Brain microvascular endothelial cell (primary cell): Measurements from ENCODE around the gene PARD3.

ENCODE experiments used
- DNase-seq: peaks from one replicate; pipeline ENCODE4 v3.0.0-alpha.2; 2020
- H3K27ac ChIP-seq: fragments of 250-450 bp; sonication (Bioruptor Pico); 2 replicates; pipeline ENCODE4 v1.5.1; 2020; ENCODE audit warnings: mild to moderate bottlenecking, moderate library complexity
- H3K27me3 ChIP-seq: fragments of 250-450 bp; sonication (Bioruptor Pico); replicated peaks from 2 replicates; pipeline ENCODE4 v1.5.1; 2020; ENCODE audit warnings: mild to moderate bottlenecking
- H3K36me3 ChIP-seq: fragments of 250-450 bp; sonication (Bioruptor Pico); replicated peaks from 2 replicates; pipeline ENCODE4 v1.5.1; 2020; ENCODE audit warnings: mild to moderate bottlenecking
- H3K4me3 ChIP-seq: 2 replicates; pipeline ENCODE4 v1.5.1; 2011; ENCODE audit warnings: low read depth, mild to moderate bottlenecking, control low read depth, low read length, moderate library complexity
- in situ Hi-C: cut with HindIII; loops from 2 replicates; pipeline ENCODE4 v1.10.0; 2017; ENCODE audit warnings: low sequenced_read_pairs, low pct_ligation_motif_present
- TF ChIP-seq, protein P1 (sequence below): IDR thresholded peaks from 2 replicates; pipeline ENCODE4 v1.5.1; 2011; ENCODE audit warnings: low read depth, mild to moderate bottlenecking, moderate library complexity, low read length, control low read depth, inconsistent platforms; ENCODE audit errors: missing control alignments

Gene PARD3

DNA sequence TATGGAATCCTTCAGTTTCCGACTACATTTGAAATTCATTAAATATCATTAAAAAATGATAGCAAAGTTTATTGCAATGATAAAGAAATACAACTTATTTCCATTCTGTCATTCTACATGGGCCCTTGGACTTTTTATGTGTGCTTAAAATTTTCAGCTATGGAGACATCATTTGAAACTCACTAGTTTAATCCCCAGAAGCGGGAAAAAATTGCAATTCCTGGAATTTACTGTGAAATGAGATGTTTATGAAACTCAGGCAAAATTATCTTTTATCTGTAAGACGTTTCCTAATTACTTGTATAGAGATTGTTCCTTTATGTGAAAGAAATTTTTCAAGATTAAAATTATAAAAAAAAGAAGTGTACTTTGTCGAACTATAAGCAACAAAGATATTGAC, 213.4 kb downstream of the PARD3 start:
- in situ Hi-C loops: no loop called here
- DNase-seq: no peak
- no peaks in the 10 kb centered on the region for H3K27me3 ChIP-seq
- no peak overlapping the region for H3K4me3 ChIP-seq
- TF ChIP-seq, protein P1, sequence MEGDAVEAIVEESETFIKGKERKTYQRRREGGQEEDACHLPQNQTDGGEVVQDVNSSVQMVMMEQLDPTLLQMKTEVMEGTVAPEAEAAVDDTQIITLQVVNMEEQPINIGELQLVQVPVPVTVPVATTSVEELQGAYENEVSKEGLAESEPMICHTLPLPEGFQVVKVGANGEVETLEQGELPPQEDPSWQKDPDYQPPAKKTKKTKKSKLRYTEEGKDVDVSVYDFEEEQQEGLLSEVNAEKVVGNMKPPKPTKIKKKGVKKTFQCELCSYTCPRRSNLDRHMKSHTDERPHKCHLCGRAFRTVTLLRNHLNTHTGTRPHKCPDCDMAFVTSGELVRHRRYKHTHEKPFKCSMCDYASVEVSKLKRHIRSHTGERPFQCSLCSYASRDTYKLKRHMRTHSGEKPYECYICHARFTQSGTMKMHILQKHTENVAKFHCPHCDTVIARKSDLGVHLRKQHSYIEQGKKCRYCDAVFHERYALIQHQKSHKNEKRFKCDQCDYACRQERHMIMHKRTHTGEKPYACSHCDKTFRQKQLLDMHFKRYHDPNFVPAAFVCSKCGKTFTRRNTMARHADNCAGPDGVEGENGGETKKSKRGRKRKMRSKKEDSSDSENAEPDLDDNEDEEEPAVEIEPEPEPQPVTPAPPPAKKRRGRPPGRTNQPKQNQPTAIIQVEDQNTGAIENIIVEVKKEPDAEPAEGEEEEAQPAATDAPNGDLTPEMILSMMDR: no peak
- no peaks in the 10 kb centered on the region for H3K36me3 ChIP-seq
- H3K27ac ChIP-seq: no peak overlapping the region

DNA sequence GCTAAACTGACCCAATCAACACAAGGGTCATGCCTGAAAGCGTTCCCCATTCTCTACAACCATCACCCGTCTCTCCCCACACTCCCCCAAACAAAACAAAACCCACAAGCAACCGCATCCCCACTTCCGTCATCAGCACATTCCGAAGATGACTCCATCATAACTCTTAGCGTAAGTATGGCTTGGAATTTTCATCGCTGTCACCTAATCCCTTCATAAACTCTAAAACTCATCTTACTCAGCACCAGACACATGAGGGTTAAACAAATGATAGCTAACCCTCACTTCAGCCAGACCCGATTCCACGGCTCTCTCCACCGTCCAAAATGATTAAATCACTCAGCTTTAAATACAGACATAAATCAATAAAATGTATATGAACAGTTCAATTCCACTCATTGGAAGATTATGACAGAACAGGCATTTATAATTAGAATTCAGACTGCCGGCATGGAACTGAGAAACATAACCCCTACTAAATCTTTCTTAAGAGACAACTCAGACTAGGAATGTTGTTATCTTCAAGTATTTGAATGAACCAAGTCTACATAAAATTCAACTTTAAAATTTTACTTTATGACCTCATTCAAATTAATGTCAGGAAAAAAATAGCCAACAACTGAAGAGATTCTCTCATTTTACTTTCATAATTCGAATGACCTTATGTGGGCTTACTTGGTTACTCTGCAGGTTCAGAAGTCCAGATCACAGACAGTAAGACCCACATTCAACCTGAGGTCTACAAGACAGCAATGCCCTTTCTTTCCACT, 215.9 kb downstream of the PARD3 start:
- no peak overlapping the region for H3K4me3 ChIP-seq
- TF ChIP-seq, protein P1: no peak
- in situ Hi-C loops: no loop called here
- H3K27me3 ChIP-seq: no peaks in the 10 kb centered on the region
- no peaks in the 10 kb centered on the region for H3K36me3 ChIP-seq
- peak overlapping the region; percentile 93 for H3K27ac ChIP-seq
- DNase-seq: peak; percentile 91

- TF ChIP-seq, protein P1: no peak
- Histone ChIP-seq H3K27me3 (no peaks in the 10 kb centered on the region), H3K4me3 (no peak overlapping the region), H3K27ac (no peak overlapping the region), H3K36me3 (no peaks in the 10 kb centered on the region)
- no peak for DNase-seq
- in situ Hi-C loops: no loop called here
These were observed 218.7 kb downstream of the PARD3 start for GRCh38 chr10:34596351-34596750.

- H3K27ac ChIP-seq: no peak overlapping the region
- DNase-seq: no peak
- no peaks in the 10 kb centered on the region for H3K36me3 ChIP-seq
- TF ChIP-seq, protein P1: no peak
- H3K27me3 ChIP-seq: no peaks in the 10 kb centered on the region
- no peak overlapping the region for H3K4me3 ChIP-seq
- in situ Hi-C loops: no loop called here
These were observed 221.2 kb downstream of the PARD3 start for GRCh38 chr10:34593930-34594329.

DNA sequence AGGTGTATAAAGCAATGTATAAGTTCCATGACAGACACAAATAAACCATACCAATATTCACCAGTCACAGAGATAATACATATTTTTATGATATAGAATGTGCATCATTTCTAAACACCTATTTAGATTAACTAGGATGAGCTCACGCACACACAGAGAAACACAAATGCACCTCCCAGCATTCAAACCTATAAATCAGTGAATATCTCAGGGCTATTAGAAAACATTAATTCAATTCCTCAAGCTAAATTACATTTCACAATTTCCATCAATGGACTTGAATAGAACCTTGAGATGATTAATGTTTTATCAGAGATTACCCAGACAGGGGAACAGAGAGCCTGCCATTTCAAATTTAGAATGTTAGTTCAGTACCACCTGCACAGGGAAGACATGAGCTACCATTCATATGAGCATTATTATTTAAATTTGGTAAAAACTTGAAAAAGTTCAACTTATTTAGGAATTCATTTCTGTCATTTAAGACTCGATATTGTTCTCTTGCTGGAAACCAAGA, 221.7 kb downstream of the PARD3 start:
- DNase-seq: no peak
- H3K27ac ChIP-seq: no peak overlapping the region
- no peak overlapping the region for H3K4me3 ChIP-seq
- no peaks in the 10 kb centered on the region for H3K27me3 ChIP-seq
- TF ChIP-seq, protein P1: no peak
- no peaks in the 10 kb centered on the region for H3K36me3 ChIP-seq
- in situ Hi-C loops: no loop called here
